Loucy (cell line): ENCODE data around the gene DGKI.

Experiments used
- H2AFZ ChIP-seq: fragments of 200-600 bp; sonication (generic); 2 replicates; pipeline ENCODE4 v1.6.0; 2016; ENCODE audit warnings: antibody characterized with exemption, mild to moderate bottlenecking, low read length, moderate library complexity
- H3F3A ChIP-seq: fragments of 200-600 bp; 2 replicates; pipeline ENCODE4 v1.6.0; 2016; ENCODE audit warnings: antibody characterized with exemption, low read depth, mild to moderate bottlenecking
- H3K27me3 ChIP-seq: fragments of 200-600 bp; sonication (generic); 2 replicates; pipeline ENCODE4 v1.6.1; 2014; ENCODE audit warnings: low read length, mild to moderate bottlenecking; ENCODE audit not compliant: insufficient read depth, poor library complexity, severe bottlenecking
- H3K36me3 ChIP-seq: fragments of 200-600 bp; sonication (generic); 2 replicates; pipeline ENCODE4 v1.6.1; 2016; ENCODE audit warnings: low read length; ENCODE audit not compliant: insufficient read depth
- H3K4me1 ChIP-seq: fragments of 200-600 bp; sonication (generic); 2 replicates; pipeline ENCODE4 v1.5.1; 2014; ENCODE audit warnings: low read length, mild to moderate bottlenecking; ENCODE audit not compliant: insufficient read depth, poor library complexity, severe bottlenecking
- H3K4me2 ChIP-seq: fragments of 200-600 bp; sonication (generic); 2 replicates; pipeline ENCODE4 v1.6.0; 2014; ENCODE audit warnings: antibody characterized with exemption, low read length, low read depth, mild to moderate bottlenecking; ENCODE audit not compliant: poor library complexity, severe bottlenecking
- H3K4me3 ChIP-seq: fragments of 200-600 bp; sonication (generic); 2 replicates; pipeline ENCODE4 v1.5.1; 2014; ENCODE audit warnings: low read length, mild to moderate bottlenecking, mixed read lengths; ENCODE audit not compliant: poor library complexity, severe bottlenecking
- H3K79me2 ChIP-seq: fragments of 200-600 bp; sonication (generic); 2 replicates; pipeline ENCODE4 v1.6.1; 2014; ENCODE audit warnings: low read length; ENCODE audit not compliant: insufficient read depth
- H3K9ac ChIP-seq: fragments of 200-600 bp; sonication (generic); 2 replicates; pipeline ENCODE4 v1.6.0; 2014; ENCODE audit warnings: mild to moderate bottlenecking, low read depth, low read length, moderate library complexity; ENCODE audit not compliant: poor library complexity, severe bottlenecking
- H3K9me2 ChIP-seq: fragments of 200-600 bp; sonication (generic); replicated peaks from 2 replicates; pipeline ENCODE4 v1.6.1; 2016; ENCODE audit warnings: low read depth, low read length, mixed read lengths
- H3K9me3 ChIP-seq: fragments of 200-600 bp; sonication (generic); 2 replicates; pipeline ENCODE4 v1.6.1; 2014; ENCODE audit warnings: mild to moderate bottlenecking, antibody characterized with exemption, low read length, low read depth; ENCODE audit not compliant: insufficient read depth
- H4K20me1 ChIP-seq: fragments of 200-600 bp; sonication (generic); 2 replicates; pipeline ENCODE4 v1.6.0; 2014; ENCODE audit warnings: antibody characterized with exemption, low read length, mild to moderate bottlenecking; ENCODE audit not compliant: insufficient read depth, poor library complexity, severe bottlenecking
- EZH2phosphoT487 ChIP-seq: fragments of 200-600 bp; IDR thresholded peaks from 2 replicates; pipeline ENCODE4 v1.6.1; 2018; ENCODE audit warnings: antibody characterized with exemption, mild to moderate bottlenecking, moderate library complexity, borderline replicate concordance
- TF ChIP-seq, protein P1 (sequence below): fragments of 200-600 bp; sonication (generic); conservative IDR thresholded peaks from 2 replicates; pipeline ENCODE4 v1.5.1; 2014; ENCODE audit warnings: mild to moderate bottlenecking, antibody characterized with exemption, low read length

DGKI gene

DNA sequence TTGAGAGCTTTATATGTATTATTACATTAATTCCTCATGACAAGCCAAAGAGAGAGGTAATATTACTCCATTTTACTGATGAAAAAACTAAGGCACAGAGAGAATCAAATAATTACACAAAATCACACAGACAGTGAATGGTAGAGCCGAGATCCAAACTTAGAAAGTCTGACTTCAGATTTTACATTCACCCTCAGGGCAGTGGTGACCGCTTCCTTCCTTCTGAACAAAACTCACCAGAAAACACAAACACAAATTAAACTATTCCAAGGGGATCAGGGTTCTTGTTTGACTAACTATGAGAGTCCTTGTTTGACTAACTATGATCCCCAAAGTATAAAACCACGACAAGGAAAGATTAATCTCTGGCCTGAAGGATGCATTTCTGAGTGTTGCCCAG is 435.3 kb downstream of the DGKI start:
- Histone ChIP-seq H3K36me3 (no peaks in the 10 kb centered on the region), H3K27me3 (no peaks in the 10 kb centered on the region), H3K9me2 (no peaks in the 10 kb centered on the region), H3F3A (no peaks in the 10 kb centered on the region), H4K20me1 (no peaks in the 10 kb centered on the region), H2AFZ (no peak overlapping the region), H3K4me1 (no peaks in the 10 kb centered on the region), H3K4me3 (no peak overlapping the region), H3K79me2 (no peaks in the 10 kb centered on the region), H3K9ac (no peak overlapping the region), H3K4me2 (no peak overlapping the region), H3K9me3 (no peaks in the 10 kb centered on the region)
- no peak for TF ChIP-seq EZH2phosphoT487
- TF ChIP-seq, protein P1, sequence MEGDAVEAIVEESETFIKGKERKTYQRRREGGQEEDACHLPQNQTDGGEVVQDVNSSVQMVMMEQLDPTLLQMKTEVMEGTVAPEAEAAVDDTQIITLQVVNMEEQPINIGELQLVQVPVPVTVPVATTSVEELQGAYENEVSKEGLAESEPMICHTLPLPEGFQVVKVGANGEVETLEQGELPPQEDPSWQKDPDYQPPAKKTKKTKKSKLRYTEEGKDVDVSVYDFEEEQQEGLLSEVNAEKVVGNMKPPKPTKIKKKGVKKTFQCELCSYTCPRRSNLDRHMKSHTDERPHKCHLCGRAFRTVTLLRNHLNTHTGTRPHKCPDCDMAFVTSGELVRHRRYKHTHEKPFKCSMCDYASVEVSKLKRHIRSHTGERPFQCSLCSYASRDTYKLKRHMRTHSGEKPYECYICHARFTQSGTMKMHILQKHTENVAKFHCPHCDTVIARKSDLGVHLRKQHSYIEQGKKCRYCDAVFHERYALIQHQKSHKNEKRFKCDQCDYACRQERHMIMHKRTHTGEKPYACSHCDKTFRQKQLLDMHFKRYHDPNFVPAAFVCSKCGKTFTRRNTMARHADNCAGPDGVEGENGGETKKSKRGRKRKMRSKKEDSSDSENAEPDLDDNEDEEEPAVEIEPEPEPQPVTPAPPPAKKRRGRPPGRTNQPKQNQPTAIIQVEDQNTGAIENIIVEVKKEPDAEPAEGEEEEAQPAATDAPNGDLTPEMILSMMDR, result no peak

DNA sequence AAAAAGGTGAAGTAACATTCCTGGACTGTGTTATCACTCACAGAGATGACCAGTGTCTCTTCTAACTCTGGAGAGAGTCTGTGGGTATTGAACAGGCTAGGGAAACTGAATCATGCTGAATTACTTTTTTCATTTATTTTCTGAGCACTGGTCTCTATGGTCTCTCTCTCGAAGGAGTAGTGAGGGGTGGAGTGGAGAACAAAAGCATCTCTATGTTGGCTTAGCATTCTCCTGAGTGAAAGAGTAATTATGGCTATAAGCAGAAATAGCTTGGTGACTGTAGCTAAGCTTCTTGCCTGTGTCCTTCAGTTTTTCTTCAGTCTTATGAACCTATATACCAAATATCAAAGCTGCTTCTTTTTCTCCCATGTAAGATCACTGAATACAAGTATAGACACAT is 438.6 kb downstream of the DGKI start:
- TF ChIP-seq EZH2phosphoT487, result no peak
- TF ChIP-seq, protein P1, result no peak
- no peaks in the 10 kb centered on the region for H3K79me2 ChIP-seq
- no peaks in the 10 kb centered on the region for H3K9me2 ChIP-seq
- H3K9ac ChIP-seq, result no peak overlapping the region
- no peaks in the 10 kb centered on the region for H3K36me3 ChIP-seq
- H4K20me1 ChIP-seq, result no peaks in the 10 kb centered on the region
- H3F3A ChIP-seq, result no peaks in the 10 kb centered on the region
- no peaks in the 10 kb centered on the region for H3K27me3 ChIP-seq
- no peaks in the 10 kb centered on the region for H3K4me1 ChIP-seq
- H3K4me3 ChIP-seq, result no peak overlapping the region
- H2AFZ ChIP-seq, result no peak overlapping the region
- H3K9me3 ChIP-seq, result no peaks in the 10 kb centered on the region
- no peak overlapping the region for H3K4me2 ChIP-seq

DNA sequence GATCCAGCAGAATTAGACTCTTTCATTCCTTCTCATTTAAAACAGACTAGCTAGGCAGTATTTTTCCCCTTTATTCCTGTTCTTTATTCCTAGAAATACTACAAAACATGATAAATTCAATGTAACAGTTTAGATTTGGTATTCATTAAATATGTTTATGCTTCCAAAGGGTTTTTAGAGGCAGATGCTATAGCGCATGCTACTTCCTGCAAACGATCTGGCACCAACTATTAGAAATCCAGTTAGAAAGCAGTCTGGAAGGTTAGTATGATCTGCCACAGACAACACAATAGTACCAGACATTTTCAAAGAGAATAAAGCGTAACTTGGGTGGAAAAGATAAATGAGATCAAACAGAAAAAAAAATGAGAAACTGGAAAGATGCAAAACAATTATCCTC is 439.7 kb downstream of the DGKI start:
- H3K27me3 ChIP-seq, result no peaks in the 10 kb centered on the region
- H3K4me1 ChIP-seq, result no peaks in the 10 kb centered on the region
- no peaks in the 10 kb centered on the region for H3K9me2 ChIP-seq
- H3F3A ChIP-seq, result no peaks in the 10 kb centered on the region
- H3K79me2 ChIP-seq, result no peaks in the 10 kb centered on the region
- H4K20me1 ChIP-seq, result no peaks in the 10 kb centered on the region
- H2AFZ ChIP-seq, result no peak overlapping the region
- no peak for TF ChIP-seq EZH2phosphoT487
- TF ChIP-seq, protein P1, result no peak
- no peak overlapping the region for H3K9ac ChIP-seq
- H3K4me2 ChIP-seq, result no peak overlapping the region
- no peak overlapping the region for H3K4me3 ChIP-seq
- H3K9me3 ChIP-seq, result no peaks in the 10 kb centered on the region
- no peaks in the 10 kb centered on the region for H3K36me3 ChIP-seq
